ENCODE measurements around the gene PACSIN3. TPM values are rescaled to one million over a fixed set of nuclear protein-coding genes. Genes with fewer than 3 reads are reported as not detected.
A peak's percentile ranks its signal among the peaks of the same experiment; 100 is the strongest.

PACSIN3 gene
- total and polyA plus RNA-seq, 2 of the 13 experiments (the other 11 are each of a cell fraction or from before 2014, with no cell fraction given) = 47.9 to 93.3 TPM

GRCh38 chr11:47229161-47229560 lies 42.9 kb upstream of the PACSIN3 start:
- DNase-seq (ENCODE audit: low spot score) (no peak), ATAC-seq (no peak), FAIRE-seq (no peak)
- BruUV-seq (replicated peaks) = no TSS peak
- no peak overlapping the region for H3K4me2 ChIP-seq (ENCODE audit: low read depth, low read length)
- intact Hi-C loops (cut with micrococcal nuclease; ENCODE audit: unreplicated experiment) = no loop called here
- H3K4me3 ChIP-seq (replicated peaks in 1 of 3; ENCODE audit: insufficient read depth in 1 of 3, low read depth in 2 of 3, low read length in 3 of 3) = no peak overlapping the region
- H3K79me2 ChIP-seq (ENCODE audit: insufficient read depth, low read length) = peaks cover 2% of the 10 kb centered on the region
- H3K27me3 ChIP-seq (ENCODE audit: control insufficient read depth in 1 of 2, insufficient read depth in 2 of 2, low read length in 2 of 2) = no peaks in the 10 kb centered on the region
- no peaks in the 10 kb centered on the region; the same call in 1 of the 2 replicates for H4K20me1 ChIP-seq (ENCODE audit: insufficient read depth, low read length)
- ChIA-PET CTCF (ENCODE audit: low intra/inter-chr PET ratio, low total read pairs) (no interaction called here), POLR2A (no interaction called here)
- in situ Hi-C loops (cut with HindIII; ENCODE audit: extremely low pct_ligation_motif_present, low pct_unique_long_range_greater_than_20kb) = no loop called here
- TF ChIP-seq ZNF24 (IDR thresholded peaks at IDR 0.05) = no peak
- no peak for TF ChIP-seq ZNF678 (CRISPR knock-in tag; IDR thresholded peaks at IDR 0.05)
- no peak for TF ChIP-seq RARG (CRISPR knock-in tag; IDR thresholded peaks at IDR 0.05; ENCODE audit: low read depth)
- no peak for TF ChIP-seq GTF2F1 (IDR thresholded peaks at IDR 0.05; ENCODE audit: low read length)
- TF ChIP-seq ZNF7 (CRISPR knock-in tag; IDR thresholded peaks at IDR 0.05) = no peak
- no peak for TF ChIP-seq TFDP2 (CRISPR knock-in tag; IDR thresholded peaks at IDR 0.05)
- no peak for TF ChIP-seq HCFC1 (IDR thresholded peaks at IDR 0.05; ENCODE audit: low read depth, low read length)
- TF ChIP-seq AGO2 (optimal IDR thresholded peaks at IDR 0.05; ENCODE audit: low read depth, low read length) = peak; percentile 37
- no peak overlapping the region for H3K27ac ChIP-seq (ENCODE audit: extremely low read length, insufficient read depth, low read length)
- H3K36me3 ChIP-seq (replicated peaks in 1 of 2; ENCODE audit: control insufficient read depth in 1 of 2, insufficient read depth in 2 of 2, low read length in 2 of 2) = peaks cover 4 to 21% of the 10 kb centered on the region in 2 experiments
- H3K9me3 ChIP-seq (ENCODE audit: low read length) = no peaks in the 10 kb centered on the region
- WGBS (ENCODE audit: low lambda C conversion rate) = 98% methylated on average over 8 of the region's 8 CpGs
- H3K9ac ChIP-seq (ENCODE audit: insufficient read depth, low read depth, low read length) = no peak overlapping the region
- no peak overlapping the region for H2AFZ ChIP-seq (ENCODE audit: low read length)
- peaks cover 16% of the 10 kb centered on the region for H3K4me1 ChIP-seq (ENCODE audit: insufficient read depth, low read length)
